CD4-positive, alpha-beta T cell treated with Interleukin-1 beta for 1 hour (primary cell): ENCODE data around the gene ACTL10.
A peak's percentile ranks its signal among the peaks of the same experiment; 100 is the strongest.

ENCODE experiments used
- DNase-seq, 2 donors: peaks; one replicate each; pipeline ENCODE4 v3.0.0-alpha.2; 2020 to 2022

ACTL10 gene

GRCh38 chr20:33650111-33650752 is 16.5 kb upstream of the ACTL10 start:
- no peak for DNase-seq

GRCh38 chr20:33650753-33651561 is 15.8 kb upstream of the ACTL10 start:
- DNase-seq, result no peak

- no peak for DNase-seq
Measured at GRCh38 chr20:33651562-33652048, 15.1 kb upstream of the ACTL10 start.

GRCh38 chr20:33653218-33653899 is 13.4 kb upstream of the ACTL10 start:
- DNase-seq, result peak; percentile 43 to 53

- DNase-seq, result no peak
Measured at GRCh38 chr20:33653900-33654596, 12.7 kb upstream of the ACTL10 start.

- no peak for DNase-seq
Measured at GRCh38 chr20:33654680-33655161, 12.0 kb upstream of the ACTL10 start.

GRCh38 chr20:33655164-33655563 is 11.6 kb upstream of the ACTL10 start:
- no peak for DNase-seq

- no peak for DNase-seq
Measured at GRCh38 chr20:33656010-33656782, 10.5 kb upstream of the ACTL10 start.

GRCh38 chr20:33656783-33657703 is 9.7 kb upstream of the ACTL10 start:
- no peak for DNase-seq

GRCh38 chr20:33657704-33658095 is 9.0 kb upstream of the ACTL10 start:
- no peak for DNase-seq

GRCh38 chr20:33658510-33658909 is 8.2 kb upstream of the ACTL10 start:
- no peak for DNase-seq

GRCh38 chr20:33658929-33659328 is 7.8 kb upstream of the ACTL10 start:
- DNase-seq, result no peak

GRCh38 chr20:33659341-33660034 is 7.3 kb upstream of the ACTL10 start:
- no peak for DNase-seq

- DNase-seq, result no peak
Measured at GRCh38 chr20:33660035-33660684, 6.6 kb upstream of the ACTL10 start.

GRCh38 chr20:33660685-33661058 is 6.1 kb upstream of the ACTL10 start:
- no peak for DNase-seq

GRCh38 chr20:33662172-33662571 is 4.6 kb upstream of the ACTL10 start, which contains the start of gene C20orf144:
Gene C20orf144, plus strand, starts transcription at chr20:33662327. Its CDS starts 19 bp downstream, at chr20:33662346.
- no peak for DNase-seq

GRCh38 chr20:33663161-33664084 is 3.3 kb upstream of the ACTL10 start:
- peak; percentile 85 to 86 for DNase-seq

GRCh38 chr20:33664085-33664761 is 2.5 kb upstream of the ACTL10 start:
- no peak for DNase-seq
